Prostate gland (tissue), 2 donors: ENCODE results near the gene GNG10. TPM values are rescaled to one million over a fixed set of nuclear protein-coding genes. Genes with fewer than 3 reads are reported as not detected.
"Not testable (repeated sequence)": the region's sequence is repeated elsewhere in the genome, so short reads cannot be mapped to it uniquely, and the experiment has no call there.

Experiments
- DNase-seq: peaks from one replicate; pipeline ENCODE4 v3.0.0-alpha.2; 2019; ENCODE audit warnings: low spot score
- H3K27ac ChIP-seq, 2 donors: fragments of 200-600 bp; sonication (generic); 2 replicates each; pipeline ENCODE4 v1.5.1; 2017 to 2019
- H3K27me3 ChIP-seq: fragments of 200-600 bp; sonication (generic); replicated peaks from 2 replicates; pipeline ENCODE4 v1.5.1; 2019; ENCODE audit not compliant: insufficient read depth
- H3K36me3 ChIP-seq, 2 donors: fragments of 200-600 bp; sonication (generic); 1 replicate in 1 of 2; 2 replicates in 1 of 2; pipeline versions ENCODE4 v1.5.1 to v1.8.1; 2017 to 2019
- H3K4me1 ChIP-seq: fragments of 200-600 bp; sonication (generic); replicated peaks from 2 replicates; pipeline ENCODE4 v1.5.1; 2019
- H3K4me3 ChIP-seq, 2 donors: fragments of 200-600 bp; sonication (generic); 2 replicates each; pipeline ENCODE4 v1.5.1; 2017 to 2019
- H3K9me3 ChIP-seq: fragments of 200-600 bp; sonication (generic); 2 replicates; pipeline ENCODE4 v1.5.1; 2017
- POLR2A ChIP-seq: fragments of 450-650 bp; IDR thresholded peaks from one replicate; pipeline ENCODE4 v1.6.1; 2016; ENCODE audit warnings: antibody characterized with exemption, mild to moderate bottlenecking
- POLR2AphosphoS5 ChIP-seq: sonication (generic); formaldehyde crosslinking; IDR thresholded peaks from one replicate; pipeline ENCODE4 v1.6.1; 2017; ENCODE audit warnings: antibody characterized with exemption
- WGBS: methylation state at CpG from one replicate; pipeline ENCODE4 v1.1.5; 2018; 5-methylcytosine and 5-hydroxymethylcytosine counted together
- intact Hi-C: fragments of 100-400 bp; cut with DNase I; formaldehyde crosslinking; loops from one replicate; pipeline ENCODE4 v1.14.2; 2022
- total RNA-seq, 2 donors: library from RNA; depleted of rRNA; stranded (reverse); fragments of >200 nt; gene quantifications; one replicate each; pipeline ENCODE4 v1.1.0, GENCODE V29; 2016
- TF ChIP-seq, protein P1 (sequence below), 4 experiments: fragments of 200-600 bp in 2 of 4; fragments of 450-650 bp in 2 of 4; sonication (generic) in 2 of 4; IDR thresholded peaks; 1 replicate in 3 of 4; 2 replicates in 1 of 4; pipeline ENCODE4 v1.5.1; 2016 to 2019; ENCODE audit warnings: antibody characterized with exemption in 4 of 4, mild to moderate bottlenecking in 2 of 4, moderate library complexity in 2 of 4

The GNG10 gene
- 10 to 100 TPM; 51.2 to 73.0 TPM for total RNA-seq

- WGBS, result under 1% methylated on average over 38 of the region's 61 CpGs
- TF ChIP-seq, protein P1, sequence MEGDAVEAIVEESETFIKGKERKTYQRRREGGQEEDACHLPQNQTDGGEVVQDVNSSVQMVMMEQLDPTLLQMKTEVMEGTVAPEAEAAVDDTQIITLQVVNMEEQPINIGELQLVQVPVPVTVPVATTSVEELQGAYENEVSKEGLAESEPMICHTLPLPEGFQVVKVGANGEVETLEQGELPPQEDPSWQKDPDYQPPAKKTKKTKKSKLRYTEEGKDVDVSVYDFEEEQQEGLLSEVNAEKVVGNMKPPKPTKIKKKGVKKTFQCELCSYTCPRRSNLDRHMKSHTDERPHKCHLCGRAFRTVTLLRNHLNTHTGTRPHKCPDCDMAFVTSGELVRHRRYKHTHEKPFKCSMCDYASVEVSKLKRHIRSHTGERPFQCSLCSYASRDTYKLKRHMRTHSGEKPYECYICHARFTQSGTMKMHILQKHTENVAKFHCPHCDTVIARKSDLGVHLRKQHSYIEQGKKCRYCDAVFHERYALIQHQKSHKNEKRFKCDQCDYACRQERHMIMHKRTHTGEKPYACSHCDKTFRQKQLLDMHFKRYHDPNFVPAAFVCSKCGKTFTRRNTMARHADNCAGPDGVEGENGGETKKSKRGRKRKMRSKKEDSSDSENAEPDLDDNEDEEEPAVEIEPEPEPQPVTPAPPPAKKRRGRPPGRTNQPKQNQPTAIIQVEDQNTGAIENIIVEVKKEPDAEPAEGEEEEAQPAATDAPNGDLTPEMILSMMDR (IDR thresholded peaks at IDR 0.05), result no peak
- TF ChIP-seq POLR2A, result no peak
- no peak for TF ChIP-seq POLR2AphosphoS5
- Histone ChIP-seq H3K9me3 (no peaks in the 10 kb centered on the region), H3K27ac (peak within 1 kb of the TSS; percentile 73 to 80), H3K4me3 (peak within 1 kb of the TSS; percentile 66 to 70), H3K4me1 (no peaks in the 10 kb centered on the region), H3K27me3 (no peaks in the 10 kb centered on the region), H3K36me3 (no peaks in the 10 kb centered on the region)
- peak; percentile 39 for DNase-seq
- intact Hi-C loops, result no loop called here
These were observed at the start of gene GNG10 for GRCh38 chr9:111661150-111661801. Gene GNG10, plus strand, starts transcription at chr9:111661605. Its CDS starts 30 bp downstream, at chr9:111661635.

DNA sequence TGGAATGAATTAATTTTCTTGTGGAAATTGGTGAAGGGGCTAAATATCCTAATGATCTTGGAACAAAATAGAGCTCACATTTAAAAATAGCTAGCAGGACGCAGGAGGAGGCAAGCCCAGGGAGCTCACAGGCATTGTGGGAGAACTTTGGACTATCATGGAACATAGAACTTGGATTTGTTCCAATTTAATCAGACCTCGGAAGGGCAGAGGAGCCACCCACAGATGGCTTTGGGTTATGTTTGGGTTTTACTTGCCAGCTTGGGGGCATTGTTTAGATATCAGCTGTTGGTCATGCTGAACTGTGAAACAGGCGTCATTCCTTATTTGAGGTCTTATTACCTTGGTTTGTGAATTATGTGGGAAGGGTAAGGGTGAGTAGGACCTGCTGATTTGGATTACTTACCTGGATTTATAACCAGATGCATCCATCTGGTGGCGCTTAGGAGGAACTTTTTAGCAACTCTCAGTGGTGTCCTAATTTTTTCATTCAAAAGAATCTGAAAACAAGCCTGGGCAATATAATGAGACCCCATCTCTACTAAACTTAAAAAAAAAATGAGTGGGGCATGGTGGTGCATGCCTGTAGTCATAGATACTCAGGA lies 47.9 kb upstream of the GNG10 start:
- no peaks in the 10 kb centered on the region for H3K36me3 ChIP-seq
- 67% methylated on average over 4 of the region's 4 CpGs for WGBS
- no peak for TF ChIP-seq POLR2AphosphoS5
- TF ChIP-seq POLR2A, result no peak
- TF ChIP-seq, protein P1 (IDR thresholded peaks at IDR 0.05), result no peak
- no peak for DNase-seq
- intact Hi-C loops, result no loop called here
- no peak overlapping the region for H3K27ac ChIP-seq
- no peaks in the 10 kb centered on the region for H3K27me3 ChIP-seq
- H3K9me3 ChIP-seq, result no peaks in the 10 kb centered on the region
- H3K4me1 ChIP-seq, result no peaks in the 10 kb centered on the region
- H3K4me3 ChIP-seq, result no peak overlapping the region

DNA sequence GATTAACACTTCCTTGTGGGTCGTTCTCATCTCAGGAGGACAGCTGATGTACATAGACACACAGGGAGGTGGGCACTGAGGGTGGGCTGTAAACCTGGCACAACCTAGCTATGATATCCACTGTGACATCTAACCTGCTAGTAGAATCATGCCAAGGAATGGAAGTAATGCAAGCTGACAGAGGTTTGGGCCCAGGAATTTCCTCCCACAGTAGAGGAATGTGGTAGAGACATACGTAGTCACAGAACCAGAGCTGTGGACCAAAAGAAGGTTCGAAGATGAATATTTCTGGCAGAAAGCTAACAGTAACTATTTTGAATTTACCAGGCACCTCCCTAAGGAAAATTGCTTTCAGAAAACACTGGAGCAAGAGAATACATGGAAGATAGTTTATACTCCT lies 45.5 kb upstream of the GNG10 start:
- Histone ChIP-seq H3K27ac (no peak overlapping the region), H3K27me3 (no peaks in the 10 kb centered on the region), H3K4me1 (no peaks in the 10 kb centered on the region), H3K4me3 (no peak overlapping the region), H3K9me3 (no peaks in the 10 kb centered on the region), H3K36me3 (no peaks in the 10 kb centered on the region)
- intact Hi-C loops, result no loop called here
- TF ChIP-seq POLR2AphosphoS5 (no peak), POLR2A (no peak)
- TF ChIP-seq, protein P1 (IDR thresholded peaks at IDR 0.05), result no peak
- DNase-seq, result no peak
- WGBS, result 28% methylated on average over 3 of the region's 3 CpGs

- H3K27ac ChIP-seq, intact Hi-C loops, H3K4me1 ChIP-seq, H3K9me3 ChIP-seq, H3K27me3 ChIP-seq, DNase-seq, H3K4me3 ChIP-seq, H3K36me3 ChIP-seq: not testable (repeated sequence)
- WGBS, result 95% methylated on average over 25 of the region's 29 CpGs
These were observed 44.1 kb upstream of the GNG10 start for GRCh38 chr9:111617349-111617748.

DNA sequence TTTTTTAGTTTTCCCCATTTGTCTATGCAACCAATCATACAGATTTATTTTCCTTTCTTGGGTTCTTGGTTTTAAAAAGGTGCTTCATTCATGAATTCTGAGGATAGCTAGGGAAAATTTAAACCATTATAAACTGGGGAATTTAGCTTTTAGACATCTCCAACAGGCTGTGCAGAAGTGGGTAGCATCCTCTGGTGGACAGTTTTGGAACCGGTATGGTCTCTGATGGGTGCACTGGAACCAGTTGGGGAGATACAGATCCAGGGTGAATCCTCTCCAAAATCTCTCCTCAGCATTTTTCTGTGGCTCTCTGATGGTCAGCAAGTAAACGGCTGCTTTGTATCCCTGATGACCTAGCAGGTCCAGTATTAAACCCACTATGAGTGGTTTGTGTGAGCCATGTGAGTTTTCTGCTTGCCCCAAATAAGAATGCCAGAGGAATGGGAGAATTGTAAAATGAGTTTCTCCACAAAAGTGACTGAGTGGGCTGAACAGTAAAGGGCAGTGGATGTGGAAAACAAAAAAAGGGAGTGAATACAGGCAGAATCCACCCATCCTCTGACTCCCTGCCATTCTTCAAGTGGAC lies 39.4 kb upstream of the GNG10 start:
- Histone ChIP-seq H3K4me3 (no peak overlapping the region), H3K27ac (no peak overlapping the region), H3K27me3 (no peaks in the 10 kb centered on the region), H3K4me1 (no peaks in the 10 kb centered on the region), H3K36me3 (no peaks in the 10 kb centered on the region), H3K9me3 (no peaks in the 10 kb centered on the region)
- intact Hi-C loops, result no loop called here
- WGBS, result 48% methylated on average over 2 of the region's 2 CpGs
- peak; percentile 58 for DNase-seq
- TF ChIP-seq POLR2A, result no peak
- TF ChIP-seq POLR2AphosphoS5, result peak; percentile 31
- TF ChIP-seq, protein P1 (IDR thresholded peaks at IDR 0.05), result peak; percentile 52 to 81 (median 70)
